ENCODE results near the gene SURF2.
A peak's percentile ranks its signal among the peaks of the same experiment; 100 is the strongest.

SURF2 gene

DNA sequence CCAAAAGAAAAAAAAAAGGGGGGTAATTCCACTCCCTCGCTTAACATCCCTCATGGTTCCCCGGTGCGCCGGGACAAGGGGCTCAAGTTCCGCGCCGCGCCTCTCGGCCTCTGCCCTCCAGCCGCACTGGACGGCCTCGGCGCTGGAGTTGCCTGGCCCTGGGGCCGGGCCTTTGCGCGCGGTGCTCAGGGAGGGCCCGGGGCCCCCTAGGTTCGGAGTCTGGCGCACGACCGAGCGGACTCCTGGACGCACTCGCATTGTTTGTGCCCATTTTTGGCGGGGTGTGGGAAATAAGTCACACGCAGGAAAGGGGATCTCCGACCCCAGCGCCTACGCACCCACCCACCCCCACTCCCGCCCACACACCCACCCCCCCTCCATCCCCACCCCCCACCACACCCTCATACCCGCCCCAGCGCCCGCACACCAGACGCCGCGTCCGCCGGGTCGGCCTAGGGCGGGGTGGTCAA is 8.8 kb upstream of the SURF2 start:
- Histone ChIP-seq H2AFZ (ENCODE audit: low read depth) (peak overlapping the region; percentile 27; the same call in 1 of the 2 replicates), H3K27me3 (ENCODE audit: insufficient read depth, low read depth) (no peaks in the 10 kb centered on the region), H3K4me3 (IDR thresholded peaks at IDR 0.05; ENCODE audit: insufficient read depth, low read depth, low read length) (no peak overlapping the region), H3K9ac (peak overlapping the region; percentile 100), H3K4me2 (peak overlapping the region; percentile 87), H3K4me1 (ENCODE audit: low read depth, poor library complexity, severe bottlenecking) (peaks cover 22% of the 10 kb centered on the region), H3K27ac (peak overlapping the region; percentile 48), H4K20me1 (ENCODE audit: insufficient read depth) (peaks cover 7% of the 10 kb centered on the region; the same call in 1 of the 2 replicates), H3K36me3 (ENCODE audit: insufficient read depth) (peaks cover 29% of the 10 kb centered on the region), H3K79me2 (ENCODE audit: insufficient read depth, low read depth) (peaks cover 38% of the 10 kb centered on the region)
- TF ChIP-seq, protein P1, sequence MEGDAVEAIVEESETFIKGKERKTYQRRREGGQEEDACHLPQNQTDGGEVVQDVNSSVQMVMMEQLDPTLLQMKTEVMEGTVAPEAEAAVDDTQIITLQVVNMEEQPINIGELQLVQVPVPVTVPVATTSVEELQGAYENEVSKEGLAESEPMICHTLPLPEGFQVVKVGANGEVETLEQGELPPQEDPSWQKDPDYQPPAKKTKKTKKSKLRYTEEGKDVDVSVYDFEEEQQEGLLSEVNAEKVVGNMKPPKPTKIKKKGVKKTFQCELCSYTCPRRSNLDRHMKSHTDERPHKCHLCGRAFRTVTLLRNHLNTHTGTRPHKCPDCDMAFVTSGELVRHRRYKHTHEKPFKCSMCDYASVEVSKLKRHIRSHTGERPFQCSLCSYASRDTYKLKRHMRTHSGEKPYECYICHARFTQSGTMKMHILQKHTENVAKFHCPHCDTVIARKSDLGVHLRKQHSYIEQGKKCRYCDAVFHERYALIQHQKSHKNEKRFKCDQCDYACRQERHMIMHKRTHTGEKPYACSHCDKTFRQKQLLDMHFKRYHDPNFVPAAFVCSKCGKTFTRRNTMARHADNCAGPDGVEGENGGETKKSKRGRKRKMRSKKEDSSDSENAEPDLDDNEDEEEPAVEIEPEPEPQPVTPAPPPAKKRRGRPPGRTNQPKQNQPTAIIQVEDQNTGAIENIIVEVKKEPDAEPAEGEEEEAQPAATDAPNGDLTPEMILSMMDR (conservative IDR thresholded peaks at IDR 0.05; ENCODE audit: low read depth, low read length) = no peak

DNA sequence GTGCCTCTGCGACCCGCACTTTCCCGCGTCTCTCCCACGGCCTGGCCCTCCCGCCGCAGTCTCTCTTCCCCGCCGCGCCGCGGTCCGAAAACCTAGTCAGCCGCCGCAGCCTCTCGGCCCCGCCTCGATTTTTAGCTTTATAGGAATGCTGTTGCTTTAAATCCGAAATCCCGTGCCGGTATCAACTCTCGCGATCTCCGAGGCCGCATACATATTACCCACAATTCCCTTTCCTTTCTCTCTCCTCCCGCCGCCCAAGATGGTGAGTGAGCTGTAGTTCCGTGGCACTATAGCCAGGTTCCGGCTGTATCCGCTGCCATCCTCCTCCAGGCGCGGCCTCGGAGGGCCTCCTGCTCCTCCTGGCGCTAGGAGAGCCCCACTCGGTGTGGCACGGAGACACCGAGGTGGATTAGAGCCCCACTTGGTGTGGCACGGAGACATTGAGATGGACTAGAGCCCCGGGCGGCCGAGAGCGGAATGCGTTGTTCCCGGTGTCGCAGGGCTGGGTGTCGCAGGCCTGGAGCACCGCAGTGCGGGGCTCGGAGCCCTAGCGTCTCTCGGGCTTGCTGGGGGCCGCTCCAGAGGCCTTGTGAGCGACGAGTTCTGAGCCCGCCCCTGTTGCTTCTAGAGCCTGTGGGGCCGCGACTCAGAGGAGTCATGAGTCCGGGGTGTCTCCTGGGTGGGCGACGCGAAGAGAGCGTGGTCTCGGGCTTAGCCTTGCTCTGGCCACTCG is 8.2 kb upstream of the SURF2 start, which contains the start of the genes MED22 and RPL7A:
Gene MED22, minus strand, starts transcription at position 147 of the 733 bp plus-strand sequence. CDS start 1,469 bp downstream, outside the sequence.
Gene RPL7A, plus strand, starts transcription at position 234 of the 733 bp plus-strand sequence. Its CDS starts 26 bp downstream, at position 260.
- TF ChIP-seq, protein P1 (conservative IDR thresholded peaks at IDR 0.05; ENCODE audit: low read depth, low read length) = no peak
- Histone ChIP-seq H3K79me2 (ENCODE audit: insufficient read depth, low read depth) (peaks cover 38% of the 10 kb centered on the region), H3K36me3 (ENCODE audit: insufficient read depth) (peaks cover 29% of the 10 kb centered on the region)

DNA sequence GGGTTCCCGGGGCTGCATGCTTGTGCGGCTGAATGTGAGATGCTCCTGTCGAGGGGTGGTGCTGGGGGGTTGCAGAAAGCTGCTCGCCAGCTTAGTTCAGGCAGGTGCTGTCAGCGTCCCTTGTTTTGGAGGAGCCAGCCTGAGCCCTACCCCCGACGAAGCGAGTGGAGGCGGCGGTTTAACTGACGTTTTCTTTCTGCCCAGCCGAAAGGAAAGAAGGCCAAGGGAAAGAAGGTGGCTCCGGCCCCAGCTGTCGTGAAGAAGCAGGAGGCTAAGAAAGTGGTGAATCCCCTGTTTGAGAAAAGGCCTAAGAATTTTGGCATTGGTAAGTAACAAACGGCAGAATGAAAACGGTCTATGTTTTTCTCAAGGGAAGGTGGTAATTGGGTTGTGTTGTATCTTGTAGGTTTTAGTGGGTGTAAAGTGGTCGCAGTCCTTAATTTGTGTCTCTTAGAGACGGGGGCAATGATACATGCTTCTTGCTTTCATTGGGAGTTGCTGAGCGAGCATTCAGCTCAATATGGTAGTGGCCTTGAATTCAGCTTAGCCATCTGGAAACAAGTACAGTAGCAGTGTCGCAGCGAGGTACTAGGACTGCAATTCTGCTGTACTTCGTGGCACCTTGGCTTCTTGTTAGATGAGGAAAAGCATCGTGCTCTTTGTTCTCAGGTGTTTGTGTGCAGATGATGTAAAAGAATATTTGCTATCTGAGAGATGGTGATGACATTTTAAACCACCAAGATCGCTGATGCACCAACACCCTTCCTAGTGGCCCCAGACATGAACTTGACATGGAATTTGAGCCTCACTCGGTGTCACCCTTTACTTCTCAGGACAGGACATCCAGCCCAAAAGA is 7.4 kb upstream of the SURF2 start:
- Histone ChIP-seq H2AFZ (ENCODE audit: low read depth) (no peak overlapping the region), H3K4me2 (peak overlapping the region; percentile 90), H3K27ac (peak overlapping the region; percentile 98), H3K79me2 (ENCODE audit: insufficient read depth, low read depth) (peaks cover 38% of the 10 kb centered on the region), H3K4me3 (IDR thresholded peaks at IDR 0.05; ENCODE audit: insufficient read depth, low read depth, low read length) (no peak overlapping the region), H4K20me1 (ENCODE audit: insufficient read depth) (peaks cover 7% of the 10 kb centered on the region; the same call in 1 of the 2 replicates), H3K36me3 (ENCODE audit: insufficient read depth) (peaks cover 29% of the 10 kb centered on the region), H3K27me3 (ENCODE audit: insufficient read depth, low read depth) (no peaks in the 10 kb centered on the region), H3K9ac (peak overlapping the region; percentile 100), H3K4me1 (ENCODE audit: low read depth, poor library complexity, severe bottlenecking) (peaks cover 22% of the 10 kb centered on the region)
- TF ChIP-seq, protein P1 (conservative IDR thresholded peaks at IDR 0.05; ENCODE audit: low read depth, low read length) = no peak

More for the DNA sequence above, 8.2 kb upstream of the SURF2 start, which contains the start of the genes MED22 and RPL7A:
- peak within 1 kb of the TSS; percentile 100 for H3K9ac ChIP-seq
- peak within 1 kb of the TSS; percentile 98 for H3K27ac ChIP-seq
- H3K4me3 ChIP-seq (IDR thresholded peaks at IDR 0.05; ENCODE audit: insufficient read depth, low read depth, low read length) = no peak within 1 kb of the TSS
- peak within 1 kb of the TSS; percentile 27; the same call in 1 of the 2 replicates for H2AFZ ChIP-seq (ENCODE audit: low read depth)
- H4K20me1 ChIP-seq (ENCODE audit: insufficient read depth) = peaks cover 7% of the 10 kb centered on the region; the same call in 1 of the 2 replicates
- H3K4me1 ChIP-seq (ENCODE audit: low read depth, poor library complexity, severe bottlenecking) = peaks cover 22% of the 10 kb centered on the region
- H3K27me3 ChIP-seq (ENCODE audit: insufficient read depth, low read depth) = no peaks in the 10 kb centered on the region
- H3K4me2 ChIP-seq = peak within 1 kb of the TSS; percentile 90

DNA sequence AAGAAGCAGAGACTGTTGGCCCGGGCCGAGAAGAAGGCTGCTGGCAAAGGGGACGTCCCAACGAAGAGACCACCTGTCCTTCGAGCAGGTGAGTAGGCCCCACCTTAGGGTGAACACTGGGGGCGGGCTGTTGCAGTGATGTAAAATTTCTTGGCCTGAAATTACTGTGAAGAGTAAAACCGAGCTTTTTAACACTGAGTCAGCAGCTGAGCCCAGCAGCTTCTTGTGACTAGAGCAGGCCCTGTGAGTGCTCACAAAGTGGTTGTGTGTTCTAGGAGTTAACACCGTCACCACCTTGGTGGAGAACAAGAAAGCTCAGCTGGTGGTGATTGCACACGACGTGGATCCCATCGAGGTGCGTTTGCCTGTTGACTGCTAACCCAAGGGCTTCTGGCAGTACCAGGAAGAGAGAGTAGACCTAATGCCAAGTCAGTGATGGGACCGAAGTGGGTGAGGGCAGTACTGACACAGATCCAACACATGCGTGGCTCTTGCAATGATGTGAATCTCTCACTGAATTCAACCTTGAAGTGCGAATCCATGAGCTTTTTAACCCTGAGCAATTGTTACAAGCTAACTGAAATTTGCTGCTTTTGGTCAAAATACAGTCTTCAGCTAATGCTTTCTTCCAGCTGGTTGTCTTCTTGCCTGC is 6.3 kb upstream of the SURF2 start:
- Histone ChIP-seq H3K27me3 (ENCODE audit: insufficient read depth, low read depth) (no peaks in the 10 kb centered on the region), H3K4me2 (peak overlapping the region; percentile 90; the same call in 1 of the 2 replicates), H3K27ac (peak overlapping the region; percentile 20; the same call in 1 of the 2 replicates), H3K36me3 (ENCODE audit: insufficient read depth) (peaks cover 29% of the 10 kb centered on the region), H4K20me1 (ENCODE audit: insufficient read depth) (peaks cover 7% of the 10 kb centered on the region; the same call in 1 of the 2 replicates), H3K9ac (no peak overlapping the region), H3K4me1 (ENCODE audit: low read depth, poor library complexity, severe bottlenecking) (peaks cover 28% of the 10 kb centered on the region), H3K79me2 (ENCODE audit: insufficient read depth, low read depth) (peaks cover 48% of the 10 kb centered on the region), H2AFZ (ENCODE audit: low read depth) (no peak overlapping the region), H3K4me3 (IDR thresholded peaks at IDR 0.05; ENCODE audit: insufficient read depth, low read depth, low read length) (no peak overlapping the region)
- TF ChIP-seq, protein P1 (conservative IDR thresholded peaks at IDR 0.05; ENCODE audit: low read depth, low read length) = no peak
